ENCODE data around the gene SPATA3. TPM values are rescaled to one million over a fixed set of nuclear protein-coding genes. Genes with fewer than 3 reads are reported as not detected.

The SPATA3 gene
- not detected for polyA plus RNA-seq (ENCODE audit: insufficient read length)
- long read RNA-seq, donor 1 = 0 reads
- long read RNA-seq, donor 2 = 0 reads
- long read RNA-seq, donor 3 = 0 reads
- long read RNA-seq, donor 4 = 0 reads
- long read RNA-seq, donor 5 = 0 reads
- long read RNA-seq, donor 6 = 0 reads
- long read RNA-seq, donor 7 = 0 reads
- long read RNA-seq, donor 8 = 0 reads

DNA sequence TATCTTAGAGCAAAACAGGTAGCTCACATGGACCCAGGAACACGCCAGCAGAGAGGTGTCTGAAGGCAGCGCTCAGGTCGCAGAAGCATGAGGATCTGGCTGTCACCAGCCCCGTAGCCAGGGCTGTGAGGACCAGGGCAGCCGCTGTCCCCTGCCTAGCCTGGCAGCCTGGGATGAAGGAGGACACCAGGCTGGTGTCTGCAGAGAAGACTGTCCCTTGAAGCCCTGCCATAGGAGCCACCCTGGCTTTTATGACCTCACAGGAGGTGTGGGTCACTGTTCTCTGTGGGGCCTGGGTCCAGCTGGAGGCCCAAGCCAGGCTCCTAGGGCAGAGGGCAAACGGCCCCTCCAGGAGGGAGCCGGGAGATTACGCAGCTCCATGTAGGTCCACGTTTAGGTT lies at the start of gene SPATA3:
Gene SPATA3 (plus strand): TSS at position 301 of the 400 bp plus-strand sequence. CDS start 113 bp downstream, outside the sequence.
- DNase-seq = no peak

DNA sequence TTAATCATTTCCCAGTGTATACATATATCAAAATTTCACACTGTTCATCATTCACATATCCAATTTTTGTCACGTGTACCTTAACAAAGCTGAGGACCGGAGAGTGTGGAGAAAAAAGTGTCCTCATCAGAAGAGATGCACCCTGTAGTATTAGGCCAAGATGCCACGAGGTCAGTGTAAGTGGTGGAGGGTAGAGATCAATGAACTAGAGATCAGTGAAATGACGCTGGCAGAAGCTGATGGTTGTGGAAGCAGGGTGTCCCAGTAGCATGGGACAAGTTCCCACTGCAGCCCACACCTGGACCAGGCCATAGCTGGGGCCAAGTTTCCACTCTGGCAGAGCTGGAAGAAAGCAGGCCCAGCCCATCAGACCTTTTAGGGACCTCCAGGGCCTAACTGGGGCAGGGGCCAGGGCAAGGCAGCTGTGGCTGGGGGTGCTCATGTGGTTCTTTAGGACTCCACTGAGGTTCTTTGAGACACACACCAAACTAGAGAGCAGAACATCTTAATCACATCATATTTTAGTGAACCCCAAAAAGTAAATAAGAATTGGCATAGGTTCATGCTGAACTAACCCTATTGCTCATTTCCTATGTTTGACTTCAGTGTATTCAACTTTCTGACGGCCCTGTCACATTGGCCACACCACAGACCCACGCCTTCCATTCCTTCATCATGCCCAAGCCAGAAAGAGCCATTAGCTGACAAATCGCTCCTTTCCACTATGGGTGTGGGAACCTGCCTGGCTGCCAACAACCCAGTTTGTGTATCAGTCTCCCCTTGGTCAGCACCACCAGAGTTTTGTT lies 49.3 kb upstream of the SPATA3 start:
- no peak for DNase-seq

DNA sequence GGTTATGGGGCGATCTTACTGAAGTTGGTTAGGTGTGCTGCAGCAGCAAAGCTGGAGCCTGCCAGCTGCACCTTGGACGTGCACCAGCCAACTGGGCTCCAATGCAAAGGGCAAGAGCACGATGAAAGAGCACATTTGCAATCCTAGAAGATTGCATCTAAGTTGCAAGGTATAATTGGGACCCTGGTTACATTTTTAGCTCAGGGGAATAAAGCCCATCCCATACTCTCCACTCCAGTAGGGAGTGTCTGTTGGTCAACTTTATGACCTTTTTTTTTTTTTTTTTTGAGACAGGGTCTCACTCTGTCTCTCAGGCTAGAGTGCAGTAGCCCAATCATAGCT lies 48.7 kb upstream of the SPATA3 start:
- no peak for DNase-seq

DNA sequence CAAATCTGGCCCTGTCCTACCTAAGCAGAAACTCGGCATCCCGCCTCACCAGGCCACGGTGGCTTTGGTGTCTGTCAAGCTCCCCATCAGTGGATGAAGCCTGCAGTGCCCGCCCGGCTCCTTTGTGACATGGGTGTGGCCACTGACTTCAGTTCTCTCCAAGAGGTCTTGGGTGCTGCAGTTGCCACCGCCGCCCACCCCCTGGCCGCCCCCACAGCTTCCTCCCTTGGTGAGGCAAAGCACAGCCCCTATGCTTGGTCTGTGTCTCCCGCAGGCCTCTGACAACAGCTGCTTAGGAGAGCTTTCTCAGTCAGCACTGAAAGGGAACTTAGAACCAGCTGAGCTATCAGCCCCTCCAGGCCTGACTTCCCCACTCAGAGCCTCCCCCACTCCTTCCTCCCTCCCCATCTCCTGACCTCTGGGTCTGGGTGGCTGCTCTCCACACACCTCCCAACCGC lies 48.0 kb upstream of the SPATA3 start:
- DNase-seq = no peak

DNA sequence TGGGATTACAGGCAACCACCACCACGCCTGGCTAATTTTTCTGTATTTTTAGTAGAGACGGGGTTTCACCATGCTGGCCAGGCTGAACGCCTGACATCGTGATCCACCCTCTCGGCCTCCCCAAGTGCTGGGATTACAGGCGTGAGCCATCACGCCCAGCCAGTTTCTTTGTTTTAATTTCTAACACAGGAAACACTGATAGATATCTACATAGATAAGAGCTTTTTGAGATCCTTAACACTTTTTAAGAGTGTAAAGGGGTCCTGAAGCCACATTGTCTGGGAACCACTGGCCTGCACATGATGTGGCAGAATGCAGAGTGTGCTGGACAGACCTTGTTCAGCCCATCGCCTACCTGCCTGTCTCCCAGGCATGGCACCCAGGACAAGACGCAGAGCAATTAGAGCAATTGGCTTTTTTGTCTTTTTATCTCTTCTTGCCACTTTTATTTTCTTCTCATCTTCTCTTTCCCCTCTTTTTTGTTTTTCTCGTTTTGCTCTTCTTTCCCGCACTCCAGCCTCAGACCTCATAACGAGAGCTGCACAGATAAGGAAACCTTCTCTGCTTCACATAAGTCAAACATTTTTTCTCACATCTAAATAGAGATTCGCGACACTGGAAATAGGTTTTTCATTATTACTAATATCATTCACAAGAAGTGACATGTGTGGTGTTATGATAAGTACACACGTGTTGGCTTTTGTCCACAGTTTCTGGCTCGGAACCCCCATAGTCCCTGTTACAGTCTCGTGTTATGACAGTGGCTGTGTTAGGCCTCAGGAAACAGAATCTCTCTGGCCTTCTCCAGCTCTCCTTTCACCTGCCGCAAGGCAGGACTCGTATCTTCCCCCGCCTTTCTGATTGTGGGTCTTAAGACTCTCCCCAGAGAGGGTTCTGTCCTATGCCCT lies 45.7 kb upstream of the SPATA3 start:
- DNase-seq = no peak

DNA sequence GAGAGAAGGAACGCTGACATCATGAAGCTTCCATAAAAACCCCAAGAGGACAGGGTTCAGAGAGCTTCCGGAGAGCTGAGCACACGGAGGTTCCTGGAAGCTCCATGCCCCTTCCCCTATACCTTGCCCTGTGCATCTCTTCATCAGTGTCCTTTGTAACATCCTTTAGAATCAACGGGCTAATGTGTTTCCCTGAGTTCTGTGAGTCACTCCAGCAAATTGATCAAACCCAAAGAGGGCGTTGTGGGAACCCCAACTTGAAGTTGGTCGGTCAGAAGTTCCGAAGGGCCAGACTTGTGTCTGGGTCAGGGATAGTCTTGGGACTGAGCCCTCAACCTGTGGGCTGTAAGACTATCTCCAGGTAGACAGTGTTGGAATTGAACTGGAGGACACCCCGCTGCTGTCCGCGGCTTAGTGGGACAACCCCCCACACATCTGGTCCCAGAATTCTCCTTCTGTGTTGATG lies 45.0 kb upstream of the SPATA3 start:
- no peak for DNase-seq

DNA sequence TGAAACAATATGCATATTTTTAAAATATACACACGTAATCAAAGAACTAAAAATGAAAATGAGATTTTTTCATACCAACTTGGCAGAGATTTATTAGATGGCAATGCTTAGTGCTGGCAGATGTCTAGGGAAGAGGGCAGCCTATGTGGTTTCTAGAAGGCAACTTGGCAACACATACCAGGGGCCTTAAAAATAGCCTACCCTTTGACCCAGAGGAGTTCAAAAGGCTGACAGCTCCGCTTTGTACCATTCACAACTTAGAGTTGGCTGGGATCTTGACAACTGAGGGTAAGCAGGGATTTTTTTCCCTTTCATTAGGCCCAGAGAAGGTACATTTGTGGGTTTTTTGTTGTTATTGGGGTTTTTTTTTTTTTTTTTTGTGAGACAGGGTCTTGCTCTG lies 44.5 kb upstream of the SPATA3 start:
- DNase-seq = no peak

DNA sequence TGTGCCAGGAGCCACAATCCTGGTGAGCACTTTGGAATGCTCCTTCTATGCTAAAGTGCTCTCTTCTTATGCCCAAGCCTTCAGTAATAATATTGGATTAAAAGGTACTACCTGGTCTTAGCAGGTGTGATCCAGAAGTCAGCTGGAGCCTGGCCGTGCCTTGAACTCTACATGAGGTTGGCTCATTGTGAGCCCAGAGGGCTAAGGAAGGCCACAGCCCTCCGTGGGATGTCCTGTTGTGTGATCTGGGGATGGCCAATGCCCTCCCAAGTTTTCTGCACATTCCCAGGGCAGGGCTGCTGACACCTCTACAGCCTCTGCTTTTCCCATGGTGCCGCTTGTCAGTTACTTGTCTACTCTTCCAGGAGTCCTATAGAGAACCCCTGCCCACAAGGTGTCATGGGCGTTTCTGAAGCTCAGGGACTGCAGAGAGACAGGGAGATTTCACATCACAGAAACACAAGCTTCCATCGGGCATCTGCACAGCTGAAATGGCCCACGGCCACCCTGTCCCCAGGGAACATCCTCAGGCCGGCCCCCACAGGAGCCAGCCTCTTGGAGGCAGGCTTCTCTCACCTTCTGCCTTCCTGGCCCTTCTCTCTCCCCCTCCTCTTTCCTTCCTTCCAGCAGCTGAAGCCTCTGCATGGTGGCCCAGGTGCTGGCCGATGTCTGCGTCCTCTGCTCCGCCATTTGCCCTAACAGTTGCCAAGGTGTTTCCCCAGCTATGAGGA lies 43.5 kb upstream of the SPATA3 start:
- DNase-seq = no peak

DNA sequence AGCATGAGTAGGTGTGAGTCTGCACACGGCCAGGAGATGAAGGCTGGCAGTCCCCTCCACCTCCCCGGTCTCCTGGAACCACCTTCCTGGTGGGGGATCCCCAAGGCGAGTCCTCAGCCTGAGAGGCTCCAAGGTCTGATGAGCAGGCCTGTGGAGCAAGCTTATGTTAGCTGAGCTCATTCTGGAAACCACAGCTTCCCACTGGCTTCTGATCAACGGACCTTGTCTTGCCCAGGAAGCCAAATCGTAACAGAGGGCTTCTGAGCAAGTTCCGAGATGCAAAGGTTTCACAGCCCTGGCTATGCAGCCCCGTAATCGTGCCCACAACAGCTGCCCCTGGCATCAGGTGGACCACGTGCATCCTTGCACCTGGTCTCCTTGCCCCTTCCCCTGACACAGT lies 42.1 kb upstream of the SPATA3 start:
- DNase-seq = no peak

DNA sequence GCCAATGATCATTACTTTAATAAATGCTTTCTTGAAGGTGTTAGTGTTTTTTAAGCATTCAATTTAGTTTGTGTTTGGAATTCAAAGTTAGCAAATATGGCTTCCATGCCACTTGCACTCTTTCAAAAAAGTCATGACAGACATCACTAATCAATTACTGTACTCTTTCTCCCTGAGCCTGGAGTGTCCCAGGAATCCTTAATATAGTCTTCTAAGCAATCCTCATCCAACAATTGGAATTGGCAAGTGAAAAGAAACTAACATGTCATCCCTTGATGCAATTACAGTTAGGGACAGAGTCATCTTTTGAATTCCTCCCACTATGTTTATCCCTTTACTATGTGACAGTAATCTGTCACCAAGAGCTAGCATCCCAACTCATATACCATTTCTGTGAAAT lies 41.2 kb upstream of the SPATA3 start:
- DNase-seq = no peak

DNA sequence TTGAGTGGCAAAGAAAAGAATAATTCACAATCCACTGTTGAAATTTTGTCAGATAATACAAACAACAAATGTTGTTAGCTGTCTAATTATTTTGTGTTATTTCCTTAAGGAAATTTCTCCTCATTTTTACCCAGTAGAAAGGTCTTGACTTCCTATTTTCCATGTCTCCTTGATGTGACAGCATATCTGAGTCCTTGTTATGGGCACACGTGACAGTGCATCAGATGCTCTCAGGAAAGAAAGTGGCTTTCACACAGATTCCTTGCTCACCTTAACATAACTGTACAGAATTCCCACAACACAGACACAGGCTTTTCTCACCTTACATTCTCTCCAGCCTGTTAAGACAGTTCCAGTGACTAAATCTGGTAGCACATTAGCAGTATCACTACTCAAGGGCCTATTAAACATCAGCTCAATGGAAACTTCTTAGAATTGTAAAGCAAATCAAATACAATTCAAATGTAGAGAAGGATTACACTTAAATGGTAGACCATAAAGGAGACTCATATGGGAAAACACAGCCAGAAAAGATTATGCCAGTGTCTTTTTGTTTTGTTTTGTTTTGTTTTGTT lies 40.7 kb upstream of the SPATA3 start:
- no peak for DNase-seq

DNA sequence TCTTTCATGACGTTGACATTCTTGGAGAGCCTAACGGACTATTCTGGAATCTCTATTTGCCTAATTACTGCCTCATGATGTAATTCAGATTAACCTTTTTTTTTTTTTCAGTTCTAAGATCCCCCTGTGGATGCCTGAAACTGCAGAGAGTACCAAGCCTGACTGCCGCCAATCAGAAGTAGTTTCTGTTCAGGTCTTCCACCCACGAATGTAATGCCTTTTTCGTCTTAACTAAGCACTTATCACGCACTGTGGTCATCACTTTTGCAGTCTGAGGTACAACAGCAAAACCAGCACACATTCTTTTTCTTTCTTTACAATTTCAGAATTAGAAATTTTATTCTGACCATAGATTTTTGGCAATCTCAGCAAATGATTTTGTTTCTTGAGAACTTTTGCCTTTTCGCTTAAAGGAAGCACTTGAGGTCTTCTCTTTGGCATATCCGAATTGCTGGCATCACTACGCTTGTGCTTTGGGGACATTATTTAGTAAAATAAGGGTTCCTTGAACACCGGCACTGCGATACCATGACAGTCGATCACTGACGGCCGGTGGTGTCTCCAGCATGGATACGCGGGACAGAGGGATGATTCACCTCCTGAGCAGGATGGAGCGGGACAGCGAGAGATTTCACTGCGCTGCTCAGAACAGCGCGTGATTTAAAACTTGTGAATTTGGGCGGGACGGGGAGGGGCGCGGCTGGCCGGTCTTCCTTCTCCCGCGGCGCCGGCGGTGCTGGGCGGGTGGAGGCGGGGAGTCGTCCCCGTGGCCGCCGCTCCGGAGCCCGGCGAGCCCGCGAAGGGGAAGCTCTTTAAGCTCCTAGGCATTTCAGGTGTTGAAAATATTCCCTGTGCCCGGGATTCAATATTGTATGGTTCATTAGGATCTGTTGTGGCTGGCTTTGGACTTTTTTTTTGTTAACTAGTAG lies 38.8 kb upstream of the SPATA3 start:
- DNase-seq = no peak

DNA sequence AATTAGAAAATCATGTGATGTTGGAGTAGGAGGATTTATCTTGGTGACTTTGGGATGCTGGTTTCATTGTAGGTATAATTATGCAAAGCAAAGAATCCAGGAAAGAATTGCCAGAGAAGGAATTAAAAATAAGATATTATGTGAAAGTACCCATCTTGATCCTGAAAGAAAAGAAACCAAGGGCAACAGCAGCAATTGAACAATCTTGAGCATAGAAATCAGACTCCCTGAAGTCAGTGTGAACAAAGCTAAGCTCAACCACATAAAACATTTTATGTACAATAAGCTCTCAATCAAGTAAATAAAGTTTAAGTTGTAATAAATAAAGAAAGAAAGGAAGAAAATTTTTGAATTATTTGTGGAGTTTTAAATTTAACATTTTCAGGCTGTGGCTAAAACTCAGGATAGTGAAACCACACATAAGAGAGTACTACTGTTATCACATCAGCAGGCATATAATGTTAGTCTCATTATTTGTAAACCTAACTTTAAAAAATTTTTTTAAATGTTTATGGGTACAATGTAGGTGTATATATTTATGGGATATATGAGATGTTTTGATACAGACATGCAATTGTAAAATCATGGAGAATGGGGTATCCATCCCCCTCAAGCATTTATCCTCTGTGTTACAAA lies 38.0 kb upstream of the SPATA3 start:
- DNase-seq = no peak

DNA sequence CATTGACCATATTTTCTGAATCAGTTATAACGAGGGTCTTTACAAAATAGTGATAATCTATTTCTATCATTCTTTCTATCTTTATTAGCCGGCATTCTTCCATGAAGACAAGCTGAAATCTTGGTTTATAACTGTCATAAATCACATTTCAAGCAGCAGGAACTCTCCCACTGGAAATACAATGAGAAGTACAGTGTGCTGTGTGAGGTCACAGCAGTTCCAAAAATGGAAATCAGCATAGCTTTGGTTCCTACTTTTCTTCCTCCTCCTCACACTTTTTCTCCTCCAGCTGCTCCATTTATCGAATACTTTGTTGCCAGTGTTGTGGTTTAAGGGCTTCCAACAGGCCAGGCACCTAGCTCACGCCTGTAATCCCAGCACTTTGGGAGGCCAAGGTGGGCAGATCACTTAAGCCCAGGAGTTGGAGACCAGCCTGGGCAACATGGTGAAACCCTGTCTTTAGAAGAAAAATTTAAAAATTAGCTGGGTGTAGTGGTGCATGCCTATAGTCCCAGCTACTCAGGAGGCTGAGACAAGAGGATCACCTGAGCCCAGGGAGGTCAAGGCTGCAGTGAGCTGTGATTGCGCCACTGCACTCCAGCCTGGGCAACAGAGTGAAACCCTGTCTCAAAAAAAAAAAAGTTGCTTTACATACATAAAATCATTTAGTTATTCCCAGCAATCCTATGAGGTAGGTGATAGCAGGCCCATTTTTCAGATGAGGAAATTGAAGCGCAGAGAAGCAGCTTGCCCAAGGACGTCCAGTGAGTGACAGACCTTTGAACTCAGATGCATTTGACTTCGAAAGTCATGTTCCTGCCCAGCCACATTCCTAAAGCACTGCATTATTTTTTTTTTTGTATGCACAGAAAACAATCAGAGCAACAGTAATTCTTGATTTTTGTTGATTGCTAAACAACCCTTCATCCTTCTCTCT lies 36.8 kb upstream of the SPATA3 start:
- DNase-seq = no peak

DNA sequence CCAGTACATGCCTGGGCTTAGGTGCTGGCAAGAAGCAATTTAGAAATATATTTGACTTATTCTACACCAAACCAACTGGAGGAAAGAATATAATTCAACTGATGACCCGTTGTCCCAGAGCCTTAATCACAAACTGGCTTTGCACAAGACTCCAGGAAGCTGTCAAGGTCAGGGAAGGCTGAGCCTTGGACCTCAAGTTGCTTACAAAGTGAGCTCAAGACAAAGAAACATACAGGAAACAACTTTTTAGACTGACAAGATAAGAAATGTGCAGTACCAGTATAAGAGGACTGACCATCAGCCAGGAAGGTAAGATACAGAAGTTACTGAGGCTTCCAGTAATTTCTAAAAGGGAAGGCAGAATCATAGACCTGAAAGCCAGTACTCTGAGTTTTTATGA lies 35.9 kb upstream of the SPATA3 start:
- DNase-seq = no peak

DNA sequence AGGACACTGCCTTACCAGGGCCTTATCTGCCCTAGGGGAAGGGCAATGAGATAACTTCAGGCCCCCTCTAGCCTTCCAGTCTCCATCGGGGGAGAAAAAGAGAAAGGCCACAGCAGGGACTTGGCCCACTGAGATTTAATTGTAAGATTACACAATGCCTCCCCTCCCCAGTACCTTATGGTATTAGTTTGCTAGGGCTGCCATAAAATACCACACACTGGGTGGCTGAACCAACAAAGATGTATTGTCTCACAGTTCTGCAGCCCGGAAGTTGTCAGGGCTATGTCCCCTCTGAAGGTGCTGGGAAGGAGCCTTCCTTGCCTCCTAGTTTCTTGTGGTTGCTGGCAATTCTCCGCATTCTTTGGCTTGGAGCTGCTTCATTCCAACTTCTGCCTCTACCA lies 34.8 kb upstream of the SPATA3 start:
- no peak for DNase-seq

DNA sequence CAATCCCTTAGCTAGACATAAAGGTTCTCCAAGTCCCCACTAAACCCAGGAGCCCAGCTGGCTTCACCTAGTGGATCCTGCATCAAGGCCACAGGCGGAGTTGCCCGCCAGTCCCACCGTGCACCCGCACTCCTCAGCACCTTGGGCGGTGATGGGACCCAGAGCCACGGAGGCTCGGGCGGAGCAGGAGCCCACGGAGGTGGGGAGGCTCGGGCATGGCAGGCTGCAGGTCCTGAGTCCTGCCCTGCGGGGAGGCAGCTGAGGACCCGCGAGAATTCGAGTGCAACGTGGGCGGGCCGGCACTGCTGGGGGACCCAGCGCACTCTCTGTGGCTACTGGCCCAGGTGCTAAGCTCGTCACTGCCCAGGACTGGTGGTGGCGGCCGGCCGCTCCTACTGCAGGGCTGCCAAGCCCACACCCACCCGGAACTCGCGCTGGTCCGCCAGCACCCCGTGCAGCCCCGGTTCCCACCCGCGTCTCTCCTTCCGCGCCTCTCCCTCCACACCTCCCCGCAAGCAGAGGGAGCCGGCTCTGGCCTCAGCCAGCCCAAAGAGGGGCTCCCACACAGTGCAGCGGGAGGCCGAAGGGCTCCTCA lies 31.7 kb upstream of the SPATA3 start:
- no peak for DNase-seq

DNA sequence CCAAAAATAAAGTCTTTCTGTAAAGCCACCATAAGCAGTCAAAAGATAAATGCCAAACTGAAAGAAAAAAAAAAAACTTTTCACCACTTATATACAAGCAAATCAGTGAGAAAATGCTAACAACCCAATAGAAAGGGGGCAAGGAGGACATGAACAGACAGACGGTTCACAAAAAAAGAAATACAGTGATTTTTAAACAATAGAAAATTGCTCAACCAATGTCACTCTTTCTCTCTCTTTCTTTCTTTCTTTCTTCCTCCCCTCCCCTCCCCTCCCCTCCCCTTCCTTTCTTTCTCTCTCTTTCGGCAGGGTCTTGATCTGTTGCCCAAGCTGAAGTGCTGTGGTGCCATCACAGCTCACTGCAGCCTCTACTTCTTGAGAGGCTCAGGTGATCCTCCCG lies 28.8 kb upstream of the SPATA3 start:
- DNase-seq = no peak

Measured in left kidney (tissue), 8 donors.